Esophagus squamous epithelium (tissue), 4 donors: ENCODE measurements around the gene GINS3.

Experiments
- POLR2A ChIP-seq, 4 donors: fragments of 450-650 bp; IDR thresholded peaks; one replicate each; pipeline ENCODE4 v1.6.1; 2017; ENCODE audit warnings: antibody characterized with exemption in 4 of 4, mild to moderate bottlenecking in 4 of 4, moderate library complexity in 3 of 4
- TF ChIP-seq, protein P1 (sequence below), 6 experiments: fragments of 450-650 bp in 4 of 6; fragments of 200-600 bp in 2 of 6; sonication (generic) in 2 of 6; IDR thresholded peaks; one replicate each; pipeline ENCODE4 v1.5.1; 2016 to 2019; ENCODE audit warnings: antibody characterized with exemption in 6 of 6, mild to moderate bottlenecking in 4 of 6, moderate library complexity in 4 of 6

DNA sequence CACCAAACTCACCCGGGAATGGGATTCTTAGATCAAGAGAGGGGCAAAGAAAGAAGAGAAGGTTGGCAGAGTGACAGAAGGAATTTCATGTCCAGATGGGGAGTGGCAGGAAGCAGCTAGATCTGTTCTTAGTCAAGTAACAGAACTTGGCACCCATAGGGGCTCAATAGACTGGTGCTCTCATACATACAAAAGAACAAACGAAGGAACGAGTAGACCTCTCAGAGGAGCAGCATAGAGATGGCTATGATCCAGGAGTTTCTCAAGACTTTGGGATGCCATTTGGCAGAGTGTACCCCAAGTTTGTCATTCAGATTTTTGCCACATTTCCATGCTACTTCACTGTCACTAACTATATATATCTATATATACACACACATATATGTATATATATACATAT lies 47.9 kb downstream of the GINS3 start:
- TF ChIP-seq, protein P1, sequence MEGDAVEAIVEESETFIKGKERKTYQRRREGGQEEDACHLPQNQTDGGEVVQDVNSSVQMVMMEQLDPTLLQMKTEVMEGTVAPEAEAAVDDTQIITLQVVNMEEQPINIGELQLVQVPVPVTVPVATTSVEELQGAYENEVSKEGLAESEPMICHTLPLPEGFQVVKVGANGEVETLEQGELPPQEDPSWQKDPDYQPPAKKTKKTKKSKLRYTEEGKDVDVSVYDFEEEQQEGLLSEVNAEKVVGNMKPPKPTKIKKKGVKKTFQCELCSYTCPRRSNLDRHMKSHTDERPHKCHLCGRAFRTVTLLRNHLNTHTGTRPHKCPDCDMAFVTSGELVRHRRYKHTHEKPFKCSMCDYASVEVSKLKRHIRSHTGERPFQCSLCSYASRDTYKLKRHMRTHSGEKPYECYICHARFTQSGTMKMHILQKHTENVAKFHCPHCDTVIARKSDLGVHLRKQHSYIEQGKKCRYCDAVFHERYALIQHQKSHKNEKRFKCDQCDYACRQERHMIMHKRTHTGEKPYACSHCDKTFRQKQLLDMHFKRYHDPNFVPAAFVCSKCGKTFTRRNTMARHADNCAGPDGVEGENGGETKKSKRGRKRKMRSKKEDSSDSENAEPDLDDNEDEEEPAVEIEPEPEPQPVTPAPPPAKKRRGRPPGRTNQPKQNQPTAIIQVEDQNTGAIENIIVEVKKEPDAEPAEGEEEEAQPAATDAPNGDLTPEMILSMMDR (IDR thresholded peaks at IDR 0.05): no peak
- TF ChIP-seq POLR2A (IDR thresholded peaks at IDR 0.05): no peak
